ENCODE results near the gene SPATA3. TPM values are rescaled to one million over a fixed set of nuclear protein-coding genes. Genes with fewer than 3 reads are reported as not detected.

The SPATA3 gene
- total and polyA plus RNA-seq, 2 of the 8 experiments (the other 6 are each of a cell fraction or from before 2014, with no cell fraction given), result not detected

DNA sequence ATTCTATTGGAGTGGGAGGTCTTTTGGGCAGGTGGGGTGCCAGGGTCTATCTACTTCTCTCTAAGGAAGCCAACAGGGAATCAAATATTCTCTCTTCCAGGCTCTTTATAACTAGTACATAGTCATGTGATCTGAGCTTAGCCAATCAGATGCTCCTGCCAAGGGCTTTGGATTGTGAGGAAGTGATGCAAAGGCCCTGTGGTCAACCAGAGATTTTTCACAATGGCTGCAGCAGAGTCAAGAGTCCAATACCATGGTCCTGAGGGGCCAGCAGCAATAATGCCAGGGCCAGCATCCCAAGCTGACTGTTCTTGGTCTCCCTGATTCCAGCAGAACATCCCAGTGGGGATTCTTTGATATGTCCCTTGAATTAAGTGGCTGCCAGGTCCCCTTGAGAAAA lies 33.0 kb downstream of the SPATA3 start:
- Histone ChIP-seq H2BK15ac (ENCODE audit: low read length) (no peak overlapping the region), H2BK12ac (ENCODE audit: low read depth, low read length) (no peak overlapping the region), H4K20me1 (replicated peaks in 1 of 2; ENCODE audit: control insufficient read depth in 1 of 2, insufficient read depth in 2 of 2, low read length in 2 of 2) (no peaks in the 10 kb centered on the region), H2BK20ac (ENCODE audit: low read length) (no peak overlapping the region), H3K9me3 (ENCODE audit: insufficient read depth in 2 of 2, low read depth in 1 of 2, low read length in 1 of 2) (no peaks in the 10 kb centered on the region), H3K14ac (ENCODE audit: insufficient read length) (no peak overlapping the region), H4K91ac (replicated peaks; ENCODE audit: insufficient read length, low read length) (no peak overlapping the region), H3K4ac (replicated peaks; ENCODE audit: insufficient read length, low read depth, low read length) (no peak overlapping the region), H3K36me3 (ENCODE audit: control insufficient read depth in 2 of 4, insufficient read depth in 4 of 4, low read length in 3 of 4) (no peaks in the 10 kb centered on the region), H3K27me3 (replicated peaks in 1 of 4; ENCODE audit: control insufficient read depth in 3 of 4, extremely low read depth in 1 of 4, insufficient read depth in 3 of 4, low read length in 3 of 4) (no peaks in the 10 kb centered on the region), H2BK120ac (replicated peaks; ENCODE audit: low read depth, low read length) (no peak overlapping the region), H3K9ac (replicated peaks in 1 of 4; ENCODE audit: extremely low read depth in 1 of 4, low read depth in 3 of 4, low read length in 3 of 4) (no peak overlapping the region), H4K8ac (ENCODE audit: extremely low read depth, insufficient read depth, low read length) (no peak overlapping the region; the same call in 1 of the 2 replicates), H2BK5ac (ENCODE audit: low read depth, low read length) (no peak overlapping the region), H3K23ac (ENCODE audit: insufficient read length) (no peak overlapping the region), H3K79me2 (ENCODE audit: control insufficient read depth in 1 of 2, insufficient read depth in 2 of 2, low read length in 2 of 2) (no peaks in the 10 kb centered on the region), H3K4me3 (ENCODE audit: extremely low read depth in 1 of 4, insufficient read depth in 2 of 4, low read depth in 3 of 4, low read length in 4 of 4) (no peak overlapping the region), H3K4me2 (ENCODE audit: insufficient read depth in 1 of 2, low read depth in 2 of 2, low read length in 2 of 2) (no peak overlapping the region), H3K18ac (ENCODE audit: extremely low read depth, low read length) (no peak overlapping the region), H2AFZ (ENCODE audit: low read length) (no peak overlapping the region), H3K23me2 (ENCODE audit: low read depth, low read length) (no peaks in the 10 kb centered on the region), H2AK5ac (ENCODE audit: low read depth, low read length) (no peak overlapping the region), H3K79me1 (ENCODE audit: low read depth, low read length) (no peaks in the 10 kb centered on the region), H4K5ac (ENCODE audit: insufficient read length, low read depth, low read length) (no peak overlapping the region), H3K4me1 (replicated peaks in 1 of 4; ENCODE audit: control insufficient read depth in 3 of 4, insufficient read depth in 4 of 4, low read length in 3 of 4) (no peaks in the 10 kb centered on the region), H3K27ac (ENCODE audit: low read depth, low read length) (no peak overlapping the region), H3K56ac (replicated peaks; ENCODE audit: insufficient read length, low read depth, low read length) (no peak overlapping the region)
- ChIA-PET CTCF (ENCODE audit: partially characterized antibody) (interaction anchor here (1.3 kb wide), 1 partner anchor 26 kb away, joined by 4 read pairs; no protein-coding TSS in a partner anchor), POLR2A (ENCODE audit: partially characterized antibody) (no interaction called here)
- TF ChIP-seq EGR1 (IDR thresholded peaks at IDR 0.05; ENCODE audit: borderline replicate concordance, low read depth, low read length) (no peak), KDM1A (IDR thresholded peaks at IDR 0.05; ENCODE audit: borderline replicate concordance, low read length) (peak; percentile 77; the same call in 1 of the 2 replicates)
- FAIRE-seq (no peak), DNase-seq (ENCODE audit: low read depth in 1 of 2, low spot score in 2 of 2) (no peak)
